ENCODE results near the gene SUSD6. TPM values are rescaled to one million over a fixed set of nuclear protein-coding genes. Genes with fewer than 3 reads are reported as not detected.

Gene SUSD6
- total RNA-seq, 1 experiment from 2014 or later = 2.1 TPM

GRCh38 chr14:69614592-69614991, 3.2 kb downstream of the SUSD6 start:
- no peak for DNase-seq (ENCODE audit: low read depth)
- in situ Hi-C loops (cut with HindIII; ENCODE audit: low pct_unique_long_range_greater_than_20kb, low sequenced_read_pairs) = no loop called here

GRCh38 chr14:69615121-69615495, 3.7 kb downstream of the SUSD6 start:
- no peak for DNase-seq (ENCODE audit: low read depth)
- in situ Hi-C loops (cut with HindIII; ENCODE audit: low pct_unique_long_range_greater_than_20kb, low sequenced_read_pairs) = no loop called here

GRCh38 chr14:69615496-69616407, 4.4 kb downstream of the SUSD6 start:
- no peak for DNase-seq (ENCODE audit: low read depth)
- in situ Hi-C loops (cut with HindIII; ENCODE audit: low pct_unique_long_range_greater_than_20kb, low sequenced_read_pairs) = no loop called here

GRCh38 chr14:69616408-69616773, 5.0 kb downstream of the SUSD6 start:
- in situ Hi-C loops (cut with HindIII; ENCODE audit: low pct_unique_long_range_greater_than_20kb, low sequenced_read_pairs) = no loop called here
- DNase-seq (ENCODE audit: low read depth) = no peak

GRCh38 chr14:69617796-69618195, 6.4 kb downstream of the SUSD6 start:
- in situ Hi-C loops (cut with HindIII; ENCODE audit: low pct_unique_long_range_greater_than_20kb, low sequenced_read_pairs) = no loop called here
- no peak for DNase-seq (ENCODE audit: low read depth)

- no peak for DNase-seq (ENCODE audit: low read depth)
- in situ Hi-C loops (cut with HindIII; ENCODE audit: low pct_unique_long_range_greater_than_20kb, low sequenced_read_pairs) = no loop called here
Measured at GRCh38 chr14:69619012-69619411, 7.6 kb downstream of the SUSD6 start.

GRCh38 chr14:69620211-69620611, 8.8 kb downstream of the SUSD6 start:
- no peak for DNase-seq (ENCODE audit: low read depth)
- in situ Hi-C loops (cut with HindIII; ENCODE audit: low pct_unique_long_range_greater_than_20kb, low sequenced_read_pairs) = no loop called here

- peak; percentile 27 for DNase-seq (ENCODE audit: low read depth)
- in situ Hi-C loops (cut with HindIII; ENCODE audit: low pct_unique_long_range_greater_than_20kb, low sequenced_read_pairs) = no loop called here
Measured at GRCh38 chr14:69620981-69621380, 9.6 kb downstream of the SUSD6 start.

- no peak for DNase-seq (ENCODE audit: low read depth)
- in situ Hi-C loops (cut with HindIII; ENCODE audit: low pct_unique_long_range_greater_than_20kb, low sequenced_read_pairs) = no loop called here
Measured at GRCh38 chr14:69624136-69624535, 12.7 kb downstream of the SUSD6 start.

- no peak for DNase-seq (ENCODE audit: low read depth)
- in situ Hi-C loops (cut with HindIII; ENCODE audit: low pct_unique_long_range_greater_than_20kb, low sequenced_read_pairs) = no loop called here
Measured at GRCh38 chr14:69625299-69626131, 14.1 kb downstream of the SUSD6 start.

- DNase-seq (ENCODE audit: low read depth) = no peak
- in situ Hi-C loops (cut with HindIII; ENCODE audit: low pct_unique_long_range_greater_than_20kb, low sequenced_read_pairs) = no loop called here
Measured at GRCh38 chr14:69626132-69626500, 14.7 kb downstream of the SUSD6 start.

- in situ Hi-C loops (cut with HindIII; ENCODE audit: low pct_unique_long_range_greater_than_20kb, low sequenced_read_pairs) = no loop called here
- DNase-seq (ENCODE audit: low read depth) = no peak
Measured at GRCh38 chr14:69629225-69630127, 18.1 kb downstream of the SUSD6 start.

- DNase-seq (ENCODE audit: low read depth) = no peak
- in situ Hi-C loops (cut with HindIII; ENCODE audit: low pct_unique_long_range_greater_than_20kb, low sequenced_read_pairs) = no loop called here
Measured at GRCh38 chr14:69630360-69630759, 19.0 kb downstream of the SUSD6 start.

GRCh38 chr14:69631509-69631908, 20.1 kb downstream of the SUSD6 start:
- no peak for DNase-seq (ENCODE audit: low read depth)
- in situ Hi-C loops (cut with HindIII; ENCODE audit: low pct_unique_long_range_greater_than_20kb, low sequenced_read_pairs) = no loop called here

- DNase-seq (ENCODE audit: low read depth) = no peak
- in situ Hi-C loops (cut with HindIII; ENCODE audit: low pct_unique_long_range_greater_than_20kb, low sequenced_read_pairs) = no loop called here
Measured at GRCh38 chr14:69632164-69632563, 20.8 kb downstream of the SUSD6 start.

GRCh38 chr14:69632593-69633151, 21.3 kb downstream of the SUSD6 start:
- DNase-seq (ENCODE audit: low read depth) = no peak
- in situ Hi-C loops (cut with HindIII; ENCODE audit: low pct_unique_long_range_greater_than_20kb, low sequenced_read_pairs) = no loop called here

GRCh38 chr14:69633238-69633637, 21.8 kb downstream of the SUSD6 start:
- DNase-seq (ENCODE audit: low read depth) = no peak
- in situ Hi-C loops (cut with HindIII; ENCODE audit: low pct_unique_long_range_greater_than_20kb, low sequenced_read_pairs) = no loop called here

GRCh38 chr14:69635981-69636639, 24.7 kb downstream of the SUSD6 start:
- no peak for DNase-seq (ENCODE audit: low read depth)
- in situ Hi-C loops (cut with HindIII; ENCODE audit: low pct_unique_long_range_greater_than_20kb, low sequenced_read_pairs) = no loop called here
